HEK293T (cell line): ENCODE data around the gene MND1.

Experiments
- BHLHE40 ChIP-seq: fragments of 450-650 bp; IDR thresholded peaks from 2 replicates; pipeline ENCODE4 v1.6.1; 2016; ENCODE audit warnings: mild to moderate bottlenecking, moderate library complexity, borderline replicate concordance
- CTBP1 ChIP-seq: fragments of 450-650 bp; IDR thresholded peaks from 2 replicates; pipeline ENCODE4 v1.6.1; 2016; ENCODE audit warnings: borderline replicate concordance
- ELF4 ChIP-seq: fragments of 450-650 bp; IDR thresholded peaks from 2 replicates; pipeline ENCODE4 v1.6.1; 2017; ENCODE audit warnings: antibody characterized with exemption
- FOXA1 ChIP-seq: fragments of 450-650 bp; IDR thresholded peaks from 2 replicates; pipeline ENCODE4 v1.6.1; 2016; ENCODE audit warnings: mild to moderate bottlenecking
- FOXM1 ChIP-seq: fragments of 450-650 bp; IDR thresholded peaks from 2 replicates; pipeline ENCODE4 v1.6.1; 2017; ENCODE audit warnings: mild to moderate bottlenecking, borderline replicate concordance
- L3MBTL2 ChIP-seq: fragments of 450-650 bp; conservative IDR thresholded peaks from 2 replicates; pipeline ENCODE4 v1.6.1; 2016; ENCODE audit warnings: mild to moderate bottlenecking
- NFRKB ChIP-seq: fragments of 450-650 bp; IDR thresholded peaks from 2 replicates; pipeline ENCODE4 v1.6.1; 2016; ENCODE audit warnings: mild to moderate bottlenecking, moderate library complexity
- SP1 ChIP-seq: fragments of 450-650 bp; IDR thresholded peaks from 2 replicates; pipeline ENCODE4 v1.6.1; 2017
- SUZ12 ChIP-seq: fragments of 450-650 bp; IDR thresholded peaks from 2 replicates; pipeline ENCODE4 v1.6.1; 2016; ENCODE audit warnings: mild to moderate bottlenecking
- TARDBP ChIP-seq: fragments of 450-650 bp; IDR thresholded peaks from 2 replicates; pipeline ENCODE4 v1.6.1; 2016
- ZNF384 ChIP-seq: fragments of 450-650 bp; IDR thresholded peaks from 2 replicates; pipeline ENCODE4 v1.6.1; 2016

GRCh38 chr4:153418558-153418957 lies 74.1 kb downstream of the MND1 start:
- TF ChIP-seq TARDBP = no peak
- no peak for TF ChIP-seq SUZ12
- TF ChIP-seq BHLHE40 = no peak
- no peak for TF ChIP-seq SP1
- no peak for TF ChIP-seq FOXA1
- no peak for TF ChIP-seq ZNF384
- no peak for TF ChIP-seq CTBP1
- no peak for TF ChIP-seq ELF4
- TF ChIP-seq FOXM1 = no peak
- TF ChIP-seq NFRKB = no peak
- no peak for TF ChIP-seq L3MBTL2
